HG03442 (cell line): ENCODE measurements around the gene ADGRE1.
"Not testable (repeated sequence)": the region's sequence is repeated elsewhere in the genome, so short reads cannot be mapped to it uniquely, and the experiment has no call there.

ENCODE experiments used
- ATAC-seq: cut with Tn5 transposase; IDR thresholded peaks from one replicate; pipeline ENCODE4 v1.9.1; 2021; ENCODE audit warnings: mild to moderate bottlenecking, moderate library complexity; ENCODE audit not compliant: unreplicated experiment

ADGRE1 gene

GRCh38 chr19:6887316-6887715 is at the start of gene ADGRE1:
ADGRE1 (plus strand) TSS chr19:6887579; CDS start chr19:6887609, 30 bp downstream.
- ATAC-seq: no peak

DNA sequence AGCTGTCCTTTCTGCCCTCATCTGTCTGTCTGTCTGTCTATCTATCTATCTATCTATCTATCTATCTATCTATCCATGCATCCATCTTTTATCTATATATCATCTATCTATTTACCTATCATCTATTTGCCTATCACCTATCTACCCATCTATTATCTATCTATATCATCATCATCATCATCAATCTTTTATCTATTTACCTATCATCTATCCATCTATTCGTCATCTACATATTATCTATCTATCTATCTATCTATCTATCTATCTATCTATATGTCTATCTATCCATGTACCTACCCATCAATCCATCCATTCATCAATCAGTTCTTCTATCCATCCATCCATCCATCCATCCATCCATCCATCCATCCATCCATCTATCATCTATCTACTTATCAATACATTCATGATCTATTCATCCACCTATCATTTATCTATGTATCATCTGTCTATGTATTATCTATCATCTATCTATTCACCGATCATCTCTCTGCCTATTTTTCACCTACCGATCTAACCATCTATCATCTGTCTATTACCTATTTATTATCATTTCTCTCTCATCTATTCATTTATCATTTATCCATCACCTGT is 49.2 kb upstream of the ADGRE1 start:
- ATAC-seq: no peak

GRCh38 chr19:6842871-6843607 is 44.3 kb upstream of the ADGRE1 start:
- ATAC-seq: no peak

- ATAC-seq: no peak
Observed at GRCh38 chr19:6847828-6848200, 39.6 kb upstream of the ADGRE1 start.

GRCh38 chr19:6848986-6849385 is 38.4 kb upstream of the ADGRE1 start:
- no peak for ATAC-seq

- no peak for ATAC-seq
Observed at GRCh38 chr19:6849876-6850275, 37.5 kb upstream of the ADGRE1 start.

- ATAC-seq: no peak
Observed at GRCh38 chr19:6851359-6851758, 36.0 kb upstream of the ADGRE1 start.

- ATAC-seq: no peak
Observed at GRCh38 chr19:6852001-6852400, 35.4 kb upstream of the ADGRE1 start.

GRCh38 chr19:6853868-6854267 is 33.5 kb upstream of the ADGRE1 start:
- no peak for ATAC-seq

- no peak for ATAC-seq
Observed at GRCh38 chr19:6854758-6855157, 32.6 kb upstream of the ADGRE1 start.

DNA sequence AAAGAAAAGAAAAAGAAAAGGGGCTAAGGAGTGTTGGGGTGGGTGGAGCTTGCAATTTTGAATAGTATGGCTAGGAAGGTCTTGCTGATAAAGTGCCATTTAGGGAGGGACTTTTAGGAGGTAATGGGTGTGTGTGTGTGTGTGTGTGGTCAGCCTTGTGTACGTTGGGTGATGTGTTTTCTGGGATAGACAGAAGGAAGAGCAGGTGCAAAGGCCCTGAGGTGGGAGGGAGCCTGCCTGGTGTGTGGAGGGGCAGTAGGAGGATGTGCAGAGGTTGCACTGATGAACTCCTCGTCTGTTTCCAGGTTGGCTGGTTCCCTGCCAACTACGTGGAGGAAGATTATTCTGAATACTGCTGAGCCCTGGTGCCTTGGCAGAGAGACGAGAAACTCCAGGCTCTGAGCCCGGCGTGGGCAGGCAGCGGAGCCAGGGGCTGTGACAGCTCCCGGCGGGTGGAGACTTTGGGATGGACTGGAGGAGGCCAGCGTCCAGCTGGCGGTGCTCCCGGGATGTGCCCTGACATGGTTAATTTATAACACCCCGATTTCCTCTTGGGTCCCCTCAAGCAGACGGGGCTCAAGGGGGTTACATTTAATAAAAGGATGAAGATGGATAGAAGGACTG is 30.5 kb upstream of the ADGRE1 start:
- ATAC-seq: no peak

- no peak for ATAC-seq
Observed at GRCh38 chr19:6861683-6862286, 25.6 kb upstream of the ADGRE1 start.

- no peak for ATAC-seq
Observed at GRCh38 chr19:6862673-6863078, 24.7 kb upstream of the ADGRE1 start.

- no peak for ATAC-seq
Observed at GRCh38 chr19:6864325-6864940, 22.9 kb upstream of the ADGRE1 start.

DNA sequence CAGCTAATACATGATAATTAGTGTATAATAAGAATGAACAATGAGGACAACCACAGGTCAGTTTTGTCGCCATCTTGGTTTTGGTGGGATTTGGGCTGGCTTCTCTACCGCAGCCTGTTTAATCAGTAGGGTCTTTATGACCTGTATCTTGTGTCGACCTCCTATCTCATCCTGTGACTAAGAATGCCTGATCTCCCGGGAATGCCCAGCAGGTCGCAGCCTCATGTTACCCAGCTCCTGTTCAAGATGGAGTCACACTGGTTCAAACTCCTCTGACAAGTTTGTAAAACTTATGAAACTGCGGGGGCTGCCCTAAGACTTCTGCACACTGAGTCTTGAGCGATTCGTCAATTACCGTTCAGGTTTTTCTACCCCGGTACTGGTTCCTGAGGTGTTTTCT is 21.5 kb upstream of the ADGRE1 start:
- ATAC-seq: no peak

GRCh38 chr19:6866741-6867151 is 20.6 kb upstream of the ADGRE1 start:
- ATAC-seq: no peak

DNA sequence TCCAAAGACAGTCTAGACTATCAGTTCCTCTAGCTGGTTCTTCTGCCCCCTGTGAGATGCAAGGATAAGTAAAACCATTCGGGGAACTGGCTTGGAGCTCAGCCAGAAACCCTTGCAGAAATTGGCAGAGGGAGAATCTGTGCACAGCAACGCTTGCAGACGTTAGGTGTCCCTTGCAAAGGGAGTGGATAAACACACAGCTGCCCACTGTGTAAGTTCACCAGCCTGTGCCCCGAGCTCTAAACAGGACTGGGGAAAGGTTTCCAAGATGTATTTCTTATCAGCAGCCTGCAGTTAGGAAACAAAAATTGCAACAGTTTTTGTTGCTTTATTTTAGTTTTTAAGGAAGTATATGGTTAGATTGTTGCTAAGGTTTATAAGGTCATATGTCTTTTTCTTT is 19.0 kb upstream of the ADGRE1 start:
- no peak for ATAC-seq

DNA sequence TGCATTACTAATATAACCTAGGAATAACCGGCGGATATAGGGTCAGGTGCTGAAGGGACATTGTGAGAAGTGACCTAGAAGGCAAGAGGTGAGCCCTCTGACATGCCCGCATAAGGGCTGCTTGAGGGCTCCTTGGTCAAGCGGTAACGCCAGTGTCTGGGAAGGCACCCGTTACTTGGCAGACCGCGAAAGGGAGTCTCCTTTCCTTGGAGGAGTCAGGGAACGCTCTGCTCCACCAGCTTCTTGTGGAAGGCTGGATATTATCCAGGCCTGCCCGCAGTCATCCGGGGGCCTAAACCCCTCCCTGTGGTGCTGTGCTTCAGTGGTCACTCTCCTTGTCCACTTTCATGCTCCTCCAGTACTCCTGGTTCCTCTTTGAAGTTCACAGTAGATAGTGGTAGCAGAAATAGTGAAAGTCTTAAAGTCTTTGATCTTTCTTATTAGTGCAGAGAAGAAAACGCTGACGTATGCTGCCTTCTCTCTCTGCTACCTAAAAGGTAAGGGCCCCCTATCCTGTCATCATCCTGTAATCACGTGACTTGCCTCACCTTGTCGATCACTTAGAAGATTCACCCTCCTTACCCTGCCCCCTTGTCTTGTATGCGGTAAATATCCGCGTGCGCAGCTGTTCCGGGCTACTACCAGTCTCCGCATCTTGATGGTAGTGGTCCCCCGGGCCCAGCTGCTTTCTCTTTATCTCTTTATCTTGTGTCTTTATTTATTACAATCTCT is 18.1 kb upstream of the ADGRE1 start:
- ATAC-seq: not testable (repeated sequence)

DNA sequence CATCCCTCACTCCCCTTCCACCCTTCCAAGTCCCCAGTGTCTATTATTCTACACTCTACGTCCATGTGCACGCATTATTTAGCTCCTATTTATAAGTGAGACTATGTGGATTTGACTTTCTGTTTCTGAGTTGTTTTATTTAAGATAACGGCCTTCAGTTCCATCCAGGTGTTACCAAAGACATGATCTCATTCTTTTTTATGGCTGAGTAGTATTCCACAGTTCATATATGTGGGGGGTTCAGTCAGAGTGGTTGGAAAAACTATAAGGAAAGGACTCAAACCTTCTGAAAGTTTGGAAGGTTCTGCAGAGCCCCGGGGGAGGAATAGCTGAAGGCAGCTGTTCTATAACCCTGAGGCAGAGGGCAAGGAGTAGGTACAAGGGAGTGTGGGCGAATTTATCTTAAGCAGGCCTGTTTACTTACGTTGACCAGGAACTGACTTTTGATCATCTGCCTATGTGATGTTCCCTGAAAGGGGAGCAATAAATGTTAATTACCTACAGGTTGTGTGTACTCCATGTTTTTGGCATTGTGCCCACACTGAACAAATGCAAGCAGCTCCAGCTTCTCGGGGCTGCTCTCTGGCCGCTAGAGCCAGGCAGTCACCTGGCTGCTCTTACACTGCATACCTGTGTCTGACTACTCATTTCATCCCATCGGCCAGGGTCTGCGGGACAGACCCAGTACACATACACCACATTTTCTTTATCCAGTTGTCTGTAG is 13.5 kb upstream of the ADGRE1 start:
- ATAC-seq: no peak

GRCh38 chr19:6875218-6875617 is 12.2 kb upstream of the ADGRE1 start:
- no peak for ATAC-seq
